GM21367 (cell line): ENCODE data around the gene LBHD2.

Experiments used
- ATAC-seq: cut with Tn5 transposase; IDR thresholded peaks from one replicate; pipeline ENCODE4 v1.9.1; 2021; ENCODE audit not compliant: unreplicated experiment

LBHD2 gene

DNA sequence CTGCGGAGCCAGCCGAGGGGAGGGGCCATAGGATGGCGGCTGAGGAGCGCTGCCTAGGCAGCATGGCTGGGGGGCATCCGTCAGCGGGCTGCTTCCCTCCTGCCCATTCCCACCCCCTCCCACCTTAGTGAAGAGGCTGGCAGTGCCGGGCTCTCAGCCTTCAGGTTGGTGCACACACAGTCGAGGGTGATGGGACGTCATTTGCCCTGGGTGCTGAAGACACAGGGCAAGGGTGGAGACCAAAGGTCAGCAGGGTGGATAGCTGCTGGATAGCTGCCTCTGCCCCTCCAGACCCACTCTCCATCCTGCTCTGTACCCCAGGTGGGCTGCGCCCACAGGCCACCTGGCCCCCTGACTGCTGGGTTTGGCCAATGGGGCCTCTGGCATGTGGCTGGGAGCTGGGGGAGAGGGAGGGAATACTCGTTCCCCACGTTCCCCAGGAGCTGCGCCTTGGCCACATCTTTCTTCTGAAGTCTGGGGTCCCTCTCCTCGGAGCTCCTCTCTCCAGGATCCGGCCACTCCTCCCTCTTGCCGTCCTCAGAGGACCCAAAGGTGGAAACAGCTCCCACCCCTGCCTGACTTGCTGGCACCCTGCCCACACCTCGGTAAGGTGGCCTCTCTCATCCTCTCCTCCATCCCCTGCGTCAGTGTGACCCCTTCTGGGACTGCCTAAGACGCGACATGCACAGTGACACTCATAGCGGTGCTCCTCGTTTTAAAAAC lies 15.5 kb upstream of the LBHD2 start:
- no peak for ATAC-seq

DNA sequence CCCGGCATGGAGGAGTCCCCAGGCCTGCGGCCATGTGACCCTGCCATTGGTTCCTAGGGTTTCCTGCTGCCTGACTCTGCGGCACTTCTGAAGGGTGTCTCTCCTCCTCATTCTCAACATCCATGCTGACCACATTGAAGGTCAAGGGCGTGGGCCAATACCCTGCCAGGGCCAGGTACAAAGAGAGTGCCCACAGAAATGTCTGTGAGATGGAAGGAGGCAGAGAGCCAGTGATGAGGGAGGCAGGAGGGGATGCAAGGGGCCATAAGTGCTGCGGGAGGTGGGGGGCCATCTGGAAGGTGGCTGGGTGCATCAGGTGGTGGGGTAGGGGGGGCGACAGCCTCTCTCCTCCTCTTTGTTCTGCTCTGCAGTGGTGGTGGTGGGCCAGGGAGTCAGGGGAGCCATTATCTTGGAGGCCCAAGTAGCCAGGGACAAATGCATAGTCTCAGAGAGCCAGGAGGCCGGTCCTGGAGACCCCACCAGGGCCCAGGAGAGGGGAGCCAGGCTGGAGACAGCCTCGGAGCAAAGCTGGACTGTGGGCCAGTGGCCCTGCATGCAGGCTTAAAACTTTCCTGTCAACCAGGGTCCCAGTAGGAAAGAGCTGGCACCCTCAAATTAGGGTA lies 13.6 kb upstream of the LBHD2 start:
- no peak for ATAC-seq

DNA sequence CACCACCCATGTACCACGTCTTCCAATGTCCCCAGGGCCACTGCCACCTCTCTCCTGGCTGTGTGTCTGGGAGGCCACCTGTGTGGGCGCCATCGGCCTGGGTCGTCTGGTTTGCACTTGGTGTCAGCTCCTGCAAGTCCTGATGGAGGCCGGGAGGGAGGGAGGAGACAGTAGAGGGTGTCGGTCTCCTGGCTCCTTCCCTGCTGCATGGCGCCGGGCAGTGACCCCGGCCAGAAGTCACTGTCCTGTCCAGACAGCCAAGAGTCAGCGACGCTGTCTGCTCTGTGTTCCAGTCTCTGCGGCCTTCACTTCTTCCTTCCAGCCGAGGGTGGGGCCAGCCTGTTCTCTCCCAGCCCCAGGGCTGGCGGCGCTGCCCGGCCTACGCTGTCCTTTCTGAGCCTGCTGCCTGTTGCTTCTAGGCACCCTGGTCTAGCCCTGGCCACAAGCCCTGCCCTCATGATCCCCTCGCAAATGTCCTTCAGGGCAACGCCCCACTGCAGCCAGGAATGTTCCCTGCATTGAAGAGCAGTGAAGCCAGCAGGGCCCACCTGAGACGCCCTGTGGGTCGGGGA lies 13.0 kb upstream of the LBHD2 start:
- ATAC-seq, result no peak

DNA sequence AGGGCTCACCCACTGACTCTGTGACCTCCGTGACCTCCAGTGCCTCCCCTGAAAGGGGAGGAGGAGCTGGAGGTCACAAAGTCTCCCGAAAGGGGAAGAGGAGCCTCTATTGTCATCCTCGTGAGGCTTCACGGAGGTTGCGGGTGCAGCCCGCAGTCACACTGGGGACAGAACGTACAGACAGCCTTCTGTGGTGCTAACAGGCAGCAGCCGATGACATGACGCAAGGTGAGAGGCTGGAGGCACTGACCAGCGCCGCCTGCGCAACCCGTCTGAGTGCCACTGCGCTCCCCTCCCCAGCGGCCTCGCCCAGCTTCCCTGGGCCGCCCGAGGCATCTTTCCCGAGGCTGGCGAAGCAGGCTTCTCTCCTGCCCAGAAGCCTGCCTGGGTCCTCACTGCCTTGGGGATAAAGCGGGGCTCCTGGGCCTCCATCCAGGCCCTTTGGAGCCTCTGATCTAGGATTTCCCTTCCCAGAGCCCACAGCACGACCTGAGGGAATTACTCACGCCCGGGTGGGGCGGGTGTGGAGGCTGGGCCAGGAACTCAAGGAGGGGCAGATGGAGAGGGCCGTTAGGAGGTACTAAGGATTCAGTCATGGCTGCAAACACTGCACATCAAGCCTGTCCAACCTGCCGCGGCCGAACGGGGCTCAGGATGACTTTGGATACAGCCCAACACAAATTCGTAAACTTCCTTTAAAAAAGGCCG lies 12.3 kb upstream of the LBHD2 start:
- ATAC-seq, result no peak

DNA sequence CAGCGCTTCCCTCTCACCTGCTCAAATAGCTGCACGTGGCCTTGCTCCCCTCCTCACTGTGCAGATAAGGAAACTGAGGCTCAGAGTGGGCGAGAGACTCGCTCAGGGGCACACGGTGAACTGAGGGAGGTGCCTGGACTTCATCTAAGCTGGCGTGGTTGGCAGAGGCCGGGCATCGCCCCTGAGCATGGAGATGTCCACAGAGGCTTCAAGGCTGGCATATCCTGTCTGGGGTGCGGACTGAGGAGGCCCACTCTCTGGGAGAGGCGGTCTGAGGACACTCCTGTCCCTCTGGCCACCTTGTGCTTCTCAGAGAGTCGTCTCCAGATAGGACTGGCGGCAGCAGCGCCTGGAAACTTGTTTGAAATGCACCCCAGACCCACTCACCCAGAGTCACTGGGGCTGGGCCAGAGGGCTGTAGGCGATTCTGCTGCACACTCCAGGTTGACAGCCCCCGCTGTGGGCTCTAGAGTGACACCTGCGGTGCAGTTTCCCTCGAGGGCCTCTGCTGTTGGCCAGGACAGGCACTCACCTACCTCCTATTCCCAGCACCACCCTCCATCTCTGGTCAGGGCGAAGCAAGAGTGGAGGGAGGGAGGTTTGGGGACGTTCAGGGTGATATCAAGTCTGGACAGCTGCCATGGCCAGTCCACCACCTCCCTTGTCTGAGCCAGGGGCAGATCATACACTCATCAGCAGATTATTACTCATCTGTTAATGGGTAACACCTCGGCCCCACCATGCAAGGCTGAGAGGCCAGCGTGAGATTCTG lies 11.2 kb upstream of the LBHD2 start:
- ATAC-seq, result no peak

DNA sequence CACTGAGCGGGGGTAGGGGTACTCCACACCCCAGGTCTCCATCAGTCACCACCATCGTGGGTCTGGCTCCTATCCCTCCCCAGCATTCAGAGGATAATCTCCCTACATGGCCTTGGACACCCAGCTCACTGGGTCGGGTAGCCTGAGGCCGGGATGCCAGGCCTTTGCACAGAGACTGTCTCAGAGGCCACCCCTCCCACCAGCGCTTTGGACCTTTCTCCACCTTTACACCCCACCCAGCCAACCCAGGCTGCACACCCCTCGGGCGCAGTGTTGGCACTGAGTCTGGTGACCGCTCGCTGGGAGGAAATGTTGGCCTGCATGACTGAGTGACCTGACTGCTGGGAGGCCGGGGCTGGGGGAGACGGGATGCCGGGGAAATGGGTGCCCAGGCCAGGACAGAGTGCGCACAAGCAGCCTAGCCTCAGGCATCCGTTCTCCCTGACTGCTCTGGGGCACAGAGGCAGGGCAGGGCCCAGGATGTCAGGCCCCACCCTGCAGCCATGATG lies 10.6 kb upstream of the LBHD2 start:
- ATAC-seq, result no peak

DNA sequence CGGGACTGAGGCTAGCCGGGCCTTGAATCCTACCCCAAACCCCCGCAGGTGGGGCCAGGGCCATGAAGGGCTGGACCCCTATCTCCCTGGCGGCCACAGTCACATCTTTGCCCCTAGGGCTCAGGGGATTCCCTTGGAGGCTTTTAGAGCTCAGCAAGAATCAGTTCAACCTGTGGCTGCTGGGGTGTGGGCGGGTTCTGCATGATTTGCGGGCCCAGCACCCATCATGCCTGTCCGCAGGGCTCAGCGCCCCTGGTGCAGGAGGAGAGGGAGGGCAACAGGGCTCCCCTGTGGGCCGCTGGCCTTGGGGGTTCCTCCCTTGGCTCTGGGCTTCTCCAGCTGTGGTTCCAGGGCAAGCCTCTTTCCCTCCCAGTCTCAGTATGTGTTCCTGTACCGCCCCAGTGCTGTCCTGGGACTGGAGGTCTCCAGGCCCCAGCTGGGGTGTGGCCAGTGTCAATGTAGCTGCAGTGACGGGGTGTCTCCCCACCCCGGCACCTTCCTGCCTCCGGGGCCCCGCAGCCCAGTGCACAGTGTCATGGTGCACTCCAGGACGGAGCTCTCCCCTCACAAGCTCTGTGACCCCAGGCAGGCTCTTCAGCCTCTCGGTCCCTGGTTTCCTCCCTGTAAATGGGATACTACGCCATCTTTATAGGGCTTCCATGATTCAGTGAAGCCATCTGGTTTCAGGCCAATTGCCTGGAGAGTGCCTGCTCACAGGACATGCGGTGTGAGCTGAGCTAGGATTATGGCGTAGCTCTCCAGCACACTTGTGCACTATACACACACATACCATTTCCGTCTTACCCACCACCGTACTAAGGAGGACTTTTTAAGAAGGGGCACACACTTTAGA lies 9.9 kb upstream of the LBHD2 start:
- no peak for ATAC-seq

DNA sequence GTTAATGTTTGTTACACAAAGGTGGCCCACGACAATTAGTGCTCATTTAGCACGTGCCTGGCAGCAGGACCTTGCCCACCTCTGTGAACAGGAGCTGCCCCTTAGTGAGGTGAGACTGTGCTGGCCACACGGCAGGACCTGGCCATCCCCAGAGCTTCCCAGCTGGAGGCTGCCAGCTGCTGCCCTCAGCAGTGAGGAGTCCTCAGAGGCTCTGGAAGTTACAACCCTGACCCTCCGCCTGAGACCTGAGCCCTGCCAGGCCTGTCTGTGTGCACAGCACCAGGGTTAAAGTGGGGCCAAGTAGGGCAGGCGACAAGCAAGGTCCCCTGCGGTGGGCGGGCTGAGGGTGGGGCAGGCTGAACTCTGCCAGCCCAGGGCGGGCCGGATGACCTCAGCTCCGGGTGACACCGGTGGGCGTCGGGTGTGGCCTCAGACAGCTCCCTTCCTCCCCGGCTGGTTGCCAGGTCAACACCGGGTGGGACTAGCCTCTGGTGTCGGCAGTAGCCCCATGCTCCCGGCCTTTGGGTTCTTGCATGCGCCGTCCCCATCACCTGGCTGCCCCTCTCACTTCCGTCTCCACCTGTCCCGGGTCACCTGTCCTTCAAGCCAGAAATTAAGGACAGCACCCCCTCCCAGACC lies 9.2 kb upstream of the LBHD2 start:
- no peak for ATAC-seq

DNA sequence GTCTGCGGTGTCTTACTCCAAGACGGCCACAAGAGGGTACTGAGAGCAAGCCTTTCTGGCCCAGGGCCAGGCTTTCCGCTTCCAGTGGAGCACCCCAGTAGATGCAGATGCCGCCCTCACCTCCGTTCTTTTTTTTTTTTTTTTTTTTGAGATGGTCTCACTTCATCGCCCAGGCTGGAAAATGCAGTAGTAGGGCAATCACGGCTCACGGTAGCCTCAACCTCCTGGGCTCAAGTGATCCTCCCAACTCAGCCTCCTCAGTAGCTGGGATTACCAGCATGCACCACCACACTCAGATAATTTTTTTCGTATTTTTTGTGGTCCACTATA lies 5.6 kb upstream of the LBHD2 start:
- ATAC-seq, result no peak

DNA sequence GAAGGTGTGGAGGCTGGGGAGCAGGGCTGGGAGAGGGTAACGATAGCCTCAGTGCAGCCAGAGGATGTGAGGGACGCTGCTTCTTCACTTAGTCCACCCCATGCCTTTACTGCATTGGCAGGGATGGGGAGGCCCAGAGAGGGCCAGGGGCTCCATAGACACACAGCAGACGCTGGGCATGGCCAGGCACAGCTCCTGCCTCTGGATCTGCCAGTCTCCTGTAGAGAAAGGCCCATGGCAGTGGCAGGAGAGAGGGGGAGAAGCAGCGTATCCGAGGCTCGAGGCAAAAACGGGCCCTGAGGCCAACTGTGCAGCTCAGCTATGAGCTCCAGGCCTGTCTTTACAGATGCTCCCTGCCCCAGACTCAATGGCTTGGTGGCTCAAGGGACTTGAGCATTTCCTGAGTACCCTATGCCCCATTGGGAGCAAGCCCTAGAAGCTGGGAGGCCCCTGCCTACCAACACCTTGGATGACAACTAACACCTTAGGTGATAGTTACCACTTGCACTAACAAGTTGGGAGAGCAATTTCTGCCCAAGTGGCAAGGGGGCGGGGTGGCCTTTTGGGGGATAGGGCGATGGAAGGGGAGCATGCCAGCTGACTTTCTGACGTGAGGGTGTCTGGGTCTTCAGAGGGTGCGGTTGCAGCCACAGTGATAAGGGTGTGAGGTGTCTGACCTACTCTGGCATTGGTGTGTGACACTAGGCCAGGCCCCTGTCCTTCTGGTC lies 5.0 kb upstream of the LBHD2 start:
- no peak for ATAC-seq

DNA sequence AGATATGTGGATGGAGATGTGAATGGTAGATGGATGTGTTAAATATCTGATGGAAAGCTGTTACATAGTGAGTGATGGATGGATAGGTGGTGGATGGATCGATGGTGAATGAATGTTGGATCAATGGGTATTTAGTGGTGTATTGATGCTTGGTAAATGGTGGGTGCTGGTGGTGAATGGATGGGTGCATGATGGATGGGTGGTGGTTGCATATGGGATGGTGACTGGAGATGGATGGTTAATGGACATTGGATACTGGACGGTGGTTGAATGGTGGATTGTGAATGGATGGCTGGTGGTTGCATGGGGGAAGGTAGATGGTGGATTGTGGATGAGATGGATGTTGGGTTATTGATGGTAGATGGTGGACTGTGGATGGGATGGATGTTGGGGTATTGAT lies 2.1 kb upstream of the LBHD2 start:
- no peak for ATAC-seq

DNA sequence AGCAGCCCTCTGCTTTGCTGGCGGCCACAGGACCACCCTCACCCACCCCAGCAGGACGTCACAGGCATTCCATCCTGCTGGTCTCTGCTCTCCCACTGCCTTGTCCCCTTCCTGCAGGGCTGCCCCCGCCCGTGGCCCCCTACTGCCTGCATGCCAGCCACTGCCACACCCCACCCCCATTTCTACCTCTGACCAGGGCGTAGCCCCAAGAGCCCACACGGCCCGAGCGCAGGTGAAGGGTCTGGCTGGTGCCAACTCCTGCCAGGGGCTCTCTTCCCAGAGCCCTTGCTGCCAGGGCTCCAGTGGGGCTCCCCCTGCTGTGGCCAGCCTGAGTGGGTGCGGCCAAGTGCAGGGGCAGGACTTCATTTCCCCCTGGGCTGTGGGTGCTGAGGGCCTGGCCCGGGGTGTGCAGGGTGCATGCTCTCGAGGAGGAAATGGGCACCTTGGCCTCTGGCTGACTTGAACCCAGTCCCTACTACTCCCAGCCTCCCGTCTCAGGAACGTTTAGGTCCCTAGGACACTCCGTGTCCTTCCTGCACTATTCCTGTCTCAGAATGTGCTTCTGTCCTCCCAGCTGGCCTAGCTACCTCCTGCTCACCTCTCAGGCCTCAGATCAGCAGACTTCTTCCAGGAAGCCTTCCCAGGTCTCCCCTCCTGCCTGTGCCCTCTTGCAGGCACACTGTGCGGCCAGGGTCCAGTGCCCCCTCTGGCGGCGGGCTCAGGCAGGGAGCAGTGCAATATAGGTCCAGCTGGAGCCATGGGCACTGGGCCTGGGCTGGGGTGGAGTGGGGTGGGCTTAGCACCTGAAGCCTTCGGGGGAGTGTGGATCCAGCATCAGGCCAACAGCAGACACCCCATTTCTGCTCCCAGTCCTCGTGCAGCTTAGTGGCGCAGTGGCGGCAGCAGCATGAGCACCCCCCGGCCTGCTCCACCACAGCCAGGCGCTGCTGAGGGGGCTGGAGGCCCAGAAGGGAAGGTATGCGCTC lies 1.4 kb downstream of the LBHD2 start:
- no peak for ATAC-seq

DNA sequence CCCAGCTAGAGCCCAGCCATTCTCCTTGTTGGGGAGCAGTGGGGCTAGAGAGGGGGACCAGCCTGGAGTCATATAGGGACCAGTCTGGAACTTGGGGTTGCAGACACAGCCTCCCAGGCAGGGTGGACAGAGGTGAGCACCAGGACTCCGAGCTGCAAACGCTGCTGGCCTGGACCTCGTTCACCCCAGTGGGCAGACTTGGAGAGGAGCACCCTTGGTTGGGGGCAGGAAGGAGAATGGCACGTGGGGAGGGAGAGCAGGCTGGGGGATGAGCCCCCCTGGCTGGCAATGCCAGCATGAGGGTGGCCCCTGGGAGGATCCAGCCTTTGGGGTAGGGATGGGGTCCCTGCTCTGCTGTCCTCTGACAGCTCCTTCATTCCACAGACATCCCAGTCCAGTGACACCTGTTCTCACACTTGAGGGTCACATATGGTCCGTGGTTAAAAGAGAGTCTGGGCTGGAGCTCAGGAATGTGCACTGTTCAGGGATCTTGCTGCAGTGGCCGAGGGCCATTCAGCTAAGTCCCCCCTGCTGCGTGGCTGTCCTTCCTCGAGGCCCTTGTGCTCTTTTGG lies 2.8 kb downstream of the LBHD2 start:
- ATAC-seq, result no peak

DNA sequence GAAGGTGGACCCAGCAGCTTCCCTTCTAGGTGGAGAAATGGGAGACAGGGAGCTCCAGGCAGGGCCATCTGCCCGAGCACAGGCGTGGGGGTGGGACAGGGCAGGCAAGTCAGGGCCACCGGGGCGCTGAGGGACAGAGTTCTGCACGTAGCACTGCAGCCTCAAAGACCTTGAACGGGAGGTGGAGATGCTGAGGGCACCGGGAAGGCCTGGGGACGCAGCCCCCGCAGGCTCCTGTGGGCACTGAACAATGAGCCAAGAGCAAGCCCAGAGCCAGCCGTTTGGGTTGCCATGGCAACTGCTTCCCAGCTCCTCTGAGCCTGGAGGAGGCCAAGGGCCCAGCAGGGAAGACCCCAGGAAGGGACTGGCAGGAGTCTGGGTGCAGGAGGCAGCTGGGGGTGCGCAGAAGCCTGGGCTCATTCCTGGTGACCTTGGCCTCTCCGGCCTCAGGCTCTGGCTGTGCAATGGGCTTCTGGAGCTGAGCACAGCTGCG lies 3.4 kb downstream of the LBHD2 start:
- no peak for ATAC-seq

DNA sequence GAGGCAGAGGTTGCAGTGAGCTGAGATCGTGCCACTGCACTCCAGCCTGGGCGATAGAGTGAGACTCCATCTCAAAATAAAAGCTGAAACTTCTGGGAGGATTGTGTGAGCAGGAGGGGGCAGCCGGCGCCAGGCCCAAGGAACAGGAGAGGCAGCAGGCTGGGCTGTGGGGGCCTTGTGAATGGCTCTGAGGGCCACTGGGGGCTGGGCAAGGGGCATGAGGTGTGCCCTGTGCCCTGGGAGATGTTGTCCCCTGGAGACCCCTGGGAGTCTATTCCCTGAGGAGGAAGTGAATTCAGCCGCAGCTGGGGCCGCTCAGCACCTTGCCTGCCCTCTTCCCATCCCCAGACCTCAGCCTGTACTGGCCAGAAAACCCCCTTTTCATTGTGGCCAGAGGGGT lies 4.9 kb downstream of the LBHD2 start:
- no peak for ATAC-seq

DNA sequence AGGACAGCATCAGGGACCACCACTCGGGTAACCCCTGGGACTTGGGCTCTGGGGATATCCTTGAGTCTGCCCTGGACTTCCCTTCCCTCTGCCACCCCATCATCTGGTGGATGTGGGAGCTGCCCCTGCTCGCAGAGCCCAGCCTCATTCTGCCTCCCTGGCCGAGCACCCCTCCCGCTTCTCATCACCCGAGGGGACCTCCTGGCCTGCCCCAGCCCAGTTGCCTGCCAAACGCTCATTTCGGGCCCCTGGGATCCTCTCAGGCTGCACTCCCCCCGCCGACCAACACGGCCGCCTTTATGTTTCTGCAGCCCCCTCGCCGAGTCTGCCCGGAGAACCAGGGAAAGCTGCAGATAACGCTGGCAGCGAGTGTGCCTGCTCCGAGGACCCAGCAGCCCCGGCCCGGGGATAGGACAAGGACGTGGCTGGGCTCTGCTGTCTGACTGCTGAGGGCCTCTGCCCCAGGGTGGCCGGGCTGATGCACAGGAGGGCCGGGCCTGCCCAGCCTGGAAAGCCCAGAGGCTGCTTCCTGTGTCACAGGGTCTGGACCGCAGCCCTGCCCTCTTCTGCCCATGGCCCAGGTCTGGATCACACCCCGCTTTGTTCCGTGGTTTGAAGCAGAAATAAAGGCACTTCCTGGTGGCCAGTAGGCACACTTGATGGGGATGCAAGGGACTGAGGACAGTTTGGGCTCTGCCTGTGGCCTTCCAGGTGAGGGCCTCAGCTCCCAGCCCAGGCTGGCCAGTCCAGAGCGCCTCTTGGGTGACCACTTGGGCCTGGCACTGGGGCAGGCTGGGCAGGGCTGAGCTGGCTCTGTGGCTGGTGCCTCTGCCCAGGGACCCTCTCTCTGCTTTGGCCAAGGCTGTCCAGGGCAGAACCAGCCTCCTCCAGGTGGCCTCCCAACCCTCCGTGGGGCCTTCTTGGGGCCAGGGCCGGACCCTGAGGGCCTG lies 5.7 kb downstream of the LBHD2 start:
- no peak for ATAC-seq
